Measurements from ENCODE around the gene CELF2.
A peak's percentile ranks its signal among the peaks of the same experiment; 100 is the strongest.

The CELF2 gene

DNA sequence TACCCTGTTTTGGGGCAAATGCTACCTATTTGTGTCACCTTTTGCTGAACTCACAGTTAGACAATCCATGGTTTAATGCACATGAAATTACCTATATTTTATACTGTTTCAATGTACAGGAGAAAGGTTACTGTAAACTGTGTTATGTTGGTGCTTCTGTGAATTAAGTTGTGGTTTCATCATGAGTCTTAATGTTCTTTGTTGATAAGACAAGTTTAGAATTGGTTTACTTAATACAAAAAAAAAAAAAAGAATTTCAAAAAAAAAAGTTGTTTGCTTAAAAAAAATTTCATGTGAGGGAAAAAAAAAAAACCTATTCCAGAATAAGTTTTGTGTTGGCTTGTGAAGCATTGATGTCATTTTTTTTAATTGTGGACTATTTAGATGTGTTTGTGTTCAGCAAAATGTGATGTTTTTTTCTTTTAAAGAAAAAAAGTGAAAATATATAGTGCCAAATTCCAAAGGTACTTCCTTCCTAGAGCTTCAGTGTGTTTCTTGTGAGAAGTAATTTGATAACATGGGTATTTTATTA, 313.4 kb downstream of the CELF2 start:
- H3K27ac ChIP-seq (ENCODE audit: extremely low read depth, low read depth, low read length), result no peak overlapping the region
- TF ChIP-seq, protein P1, sequence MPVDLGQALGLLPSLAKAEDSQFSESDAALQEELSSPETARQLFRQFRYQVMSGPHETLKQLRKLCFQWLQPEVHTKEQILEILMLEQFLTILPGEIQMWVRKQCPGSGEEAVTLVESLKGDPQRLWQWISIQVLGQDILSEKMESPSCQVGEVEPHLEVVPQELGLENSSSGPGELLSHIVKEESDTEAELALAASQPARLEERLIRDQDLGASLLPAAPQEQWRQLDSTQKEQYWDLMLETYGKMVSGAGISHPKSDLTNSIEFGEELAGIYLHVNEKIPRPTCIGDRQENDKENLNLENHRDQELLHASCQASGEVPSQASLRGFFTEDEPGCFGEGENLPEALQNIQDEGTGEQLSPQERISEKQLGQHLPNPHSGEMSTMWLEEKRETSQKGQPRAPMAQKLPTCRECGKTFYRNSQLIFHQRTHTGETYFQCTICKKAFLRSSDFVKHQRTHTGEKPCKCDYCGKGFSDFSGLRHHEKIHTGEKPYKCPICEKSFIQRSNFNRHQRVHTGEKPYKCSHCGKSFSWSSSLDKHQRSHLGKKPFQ (tag by site-specific recombination; IDR thresholded peaks at IDR 0.05), result no peak
- no peak for TF ChIP-seq ZFHX2 (tag by site-specific recombination; conservative IDR thresholded peaks at IDR 0.05)
- TF ChIP-seq KLF8 (tag by site-specific recombination; IDR thresholded peaks at IDR 0.05), result no peak
- TF ChIP-seq ZSCAN23 (tag by site-specific recombination; IDR thresholded peaks at IDR 0.05), result no peak
- TF ChIP-seq, protein P2, sequence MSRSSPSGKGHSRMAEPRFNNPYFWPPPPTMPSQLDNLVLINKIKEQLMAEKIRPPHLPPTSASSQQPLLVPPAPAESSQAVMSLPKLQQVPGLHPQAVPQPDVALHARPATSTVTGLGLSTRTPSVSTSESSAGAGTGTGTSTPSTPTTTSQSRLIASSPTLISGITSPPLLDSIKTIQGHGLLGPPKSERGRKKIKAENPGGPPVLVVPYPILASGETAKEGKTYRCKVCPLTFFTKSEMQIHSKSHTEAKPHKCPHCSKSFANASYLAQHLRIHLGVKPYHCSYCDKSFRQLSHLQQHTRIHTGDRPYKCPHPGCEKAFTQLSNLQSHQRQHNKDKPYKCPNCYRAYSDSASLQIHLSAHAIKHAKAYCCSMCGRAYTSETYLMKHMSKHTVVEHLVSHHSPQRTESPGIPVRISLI (tag by site-specific recombination; IDR thresholded peaks at IDR 0.05), result peak; percentile 92
- peaks cover 0 to 9% of the 10 kb centered on the region in 2 experiments; a peak in 1 of 3 replicates for H3K36me3 ChIP-seq (ENCODE audit: control insufficient read depth in 2 of 2, insufficient read depth in 1 of 2, low read length in 2 of 2)
- H3K9me3 ChIP-seq (ENCODE audit: control insufficient read depth, insufficient read depth, low read depth, low read length), result no peaks in the 10 kb centered on the region
- no peaks in the 10 kb centered on the region for H3K4me1 ChIP-seq (ENCODE audit: control insufficient read depth, insufficient read depth, low read length)
- ChIA-PET CTCF (interaction anchor here (0.6 kb wide), 1 partner anchor 1991 kb away, joined by 3 read pairs; no protein-coding TSS in a partner anchor), POLR2A (no interaction called here)
- H3K4me3 ChIP-seq (ENCODE audit: low read depth, low read length), result no peak overlapping the region

- POLR2A ChIA-PET, result no interaction called here
- Histone ChIP-seq H3K36me3 (ENCODE audit: control insufficient read depth in 2 of 2, insufficient read depth in 1 of 2, low read length in 2 of 2) (peaks cover 0 to 6% of the 10 kb centered on the region in 2 experiments; a peak in 1 of 3 replicates), H3K9me3 (ENCODE audit: control insufficient read depth, insufficient read depth, low read depth, low read length) (no peaks in the 10 kb centered on the region), H3K4me3 (ENCODE audit: low read depth, low read length) (no peak overlapping the region), H3K27ac (ENCODE audit: extremely low read depth, low read depth, low read length) (no peak overlapping the region), H3K4me1 (ENCODE audit: control insufficient read depth, insufficient read depth, low read length) (no peaks in the 10 kb centered on the region)
- TF ChIP-seq, protein P3, sequence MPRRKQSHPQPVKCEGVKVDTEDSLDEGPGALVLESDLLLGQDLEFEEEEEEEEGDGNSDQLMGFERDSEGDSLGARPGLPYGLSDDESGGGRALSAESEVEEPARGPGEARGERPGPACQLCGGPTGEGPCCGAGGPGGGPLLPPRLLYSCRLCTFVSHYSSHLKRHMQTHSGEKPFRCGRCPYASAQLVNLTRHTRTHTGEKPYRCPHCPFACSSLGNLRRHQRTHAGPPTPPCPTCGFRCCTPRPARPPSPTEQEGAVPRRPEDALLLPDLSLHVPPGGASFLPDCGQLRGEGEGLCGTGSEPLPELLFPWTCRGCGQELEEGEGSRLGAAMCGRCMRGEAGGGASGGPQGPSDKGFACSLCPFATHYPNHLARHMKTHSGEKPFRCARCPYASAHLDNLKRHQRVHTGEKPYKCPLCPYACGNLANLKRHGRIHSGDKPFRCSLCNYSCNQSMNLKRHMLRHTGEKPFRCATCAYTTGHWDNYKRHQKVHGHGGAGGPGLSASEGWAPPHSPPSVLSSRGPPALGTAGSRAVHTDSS (tag by site-specific recombination; IDR thresholded peaks at IDR 0.05), result no peak
- TF ChIP-seq PRDM1 (tag by site-specific recombination; IDR thresholded peaks at IDR 0.05), result 0 out of 2 replicates have a peak, but pooled peaks have one; percentile 11
- CTCF ChIA-PET, result interaction anchor here (0.6 kb wide), 1 partner anchor 1991 kb away, joined by 3 read pairs; no protein-coding TSS in a partner anchor
These were observed 314.1 kb downstream of the CELF2 start for GRCh38 chr10:11331726-11332125.

GRCh38 chr10:11332846-11333245, 315.2 kb downstream of the CELF2 start:
- Histone ChIP-seq H3K27ac (ENCODE audit: extremely low read depth, low read depth, low read length) (no peak overlapping the region), H3K9me3 (ENCODE audit: control insufficient read depth, insufficient read depth, low read depth, low read length) (no peaks in the 10 kb centered on the region), H3K4me3 (ENCODE audit: low read depth, low read length) (no peak overlapping the region), H3K36me3 (ENCODE audit: control insufficient read depth in 2 of 2, insufficient read depth in 1 of 2, low read length in 2 of 2) (peaks cover 0 to 6% of the 10 kb centered on the region in 2 experiments; a peak in 1 of 3 replicates), H3K4me1 (ENCODE audit: control insufficient read depth, insufficient read depth, low read length) (no peaks in the 10 kb centered on the region)
- CTCF ChIA-PET, result interaction anchor here (0.7 kb wide), 1 partner anchor 394 kb away, joined by 3 read pairs; no protein-coding TSS in a partner anchor
- TF ChIP-seq KLF9 (tag by site-specific recombination; IDR thresholded peaks at IDR 0.05; ENCODE audit: low read depth) (no peak), ZNF521 (tag by site-specific recombination; IDR thresholded peaks at IDR 0.05) (no peak), ZNF548 (tag by site-specific recombination; IDR thresholded peaks at IDR 0.05) (no peak), ZNF670 (tag by site-specific recombination; IDR thresholded peaks at IDR 0.05; ENCODE audit: low read depth) (no peak), ZNF184 (tag by site-specific recombination; IDR thresholded peaks at IDR 0.05) (no peak), GLI2 (tag by site-specific recombination; IDR thresholded peaks at IDR 0.05; ENCODE audit: borderline replicate concordance, low read depth) (no peak)
- TF ChIP-seq, protein P4, sequence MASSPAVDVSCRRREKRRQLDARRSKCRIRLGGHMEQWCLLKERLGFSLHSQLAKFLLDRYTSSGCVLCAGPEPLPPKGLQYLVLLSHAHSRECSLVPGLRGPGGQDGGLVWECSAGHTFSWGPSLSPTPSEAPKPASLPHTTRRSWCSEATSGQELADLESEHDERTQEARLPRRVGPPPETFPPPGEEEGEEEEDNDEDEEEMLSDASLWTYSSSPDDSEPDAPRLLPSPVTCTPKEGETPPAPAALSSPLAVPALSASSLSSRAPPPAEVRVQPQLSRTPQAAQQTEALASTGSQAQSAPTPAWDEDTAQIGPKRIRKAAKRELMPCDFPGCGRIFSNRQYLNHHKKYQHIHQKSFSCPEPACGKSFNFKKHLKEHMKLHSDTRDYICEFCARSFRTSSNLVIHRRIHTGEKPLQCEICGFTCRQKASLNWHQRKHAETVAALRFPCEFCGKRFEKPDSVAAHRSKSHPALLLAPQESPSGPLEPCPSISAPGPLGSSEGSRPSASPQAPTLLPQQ (tag by site-specific recombination; IDR thresholded peaks at IDR 0.05), result no peak
- TF ChIP-seq, protein P5, sequence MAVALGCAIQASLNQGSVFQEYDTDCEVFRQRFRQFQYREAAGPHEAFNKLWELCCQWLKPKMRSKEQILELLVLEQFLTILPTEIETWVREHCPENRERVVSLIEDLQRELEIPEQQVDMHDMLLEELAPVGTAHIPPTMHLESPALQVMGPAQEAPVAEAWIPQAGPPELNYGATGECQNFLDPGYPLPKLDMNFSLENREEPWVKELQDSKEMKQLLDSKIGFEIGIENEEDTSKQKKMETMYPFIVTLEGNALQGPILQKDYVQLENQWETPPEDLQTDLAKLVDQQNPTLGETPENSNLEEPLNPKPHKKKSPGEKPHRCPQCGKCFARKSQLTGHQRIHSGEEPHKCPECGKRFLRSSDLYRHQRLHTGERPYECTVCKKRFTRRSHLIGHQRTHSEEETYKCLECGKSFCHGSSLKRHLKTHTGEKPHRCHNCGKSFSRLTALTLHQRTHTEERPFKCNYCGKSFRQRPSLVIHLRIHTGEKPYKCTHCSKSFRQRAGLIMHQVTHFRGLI (tag by site-specific recombination; IDR thresholded peaks at IDR 0.05), result no peak
- POLR2A ChIA-PET, result no interaction called here
